ENCODE measurements around the gene NISCH. TPM values are rescaled to one million over a fixed set of nuclear protein-coding genes. Genes with fewer than 3 reads are reported as not detected.
A peak's percentile ranks its signal among the peaks of the same experiment; 100 is the strongest.

NISCH gene
- total RNA-seq, 1 experiment from 2014 or later, result 62.2 TPM

GRCh38 chr3:52456169-52456799 lies 880 bp downstream of the NISCH start:
- Mint-ChIP-seq H3K27me3 (ENCODE audit: insufficient read depth, unreplicated experiment) (no peaks in the 10 kb centered on the region), H3K4me3 (ENCODE audit: unreplicated experiment) (peak overlapping the region; percentile 88), H3K36me3 (ENCODE audit: insufficient read depth, unreplicated experiment) (peaks cover 27% of the 10 kb centered on the region), H3K27ac (ENCODE audit: unreplicated experiment) (peak overlapping the region; percentile 84), H3K9me3 (ENCODE audit: unreplicated experiment) (no peaks in the 10 kb centered on the region), H3K4me1 (ENCODE audit: low read depth, unreplicated experiment) (peaks cover 33% of the 10 kb centered on the region)
- no TSS peak for BruUV-seq (replicated peaks)
- ChIA-PET POLR2A (no interaction called here), CTCF (no interaction called here)
- Histone ChIP-seq H3K4me3 (ENCODE audit: low read depth, low read length) (peak overlapping the region; percentile 94), H3K9me3 (no peaks in the 10 kb centered on the region), H3K36me3 (ENCODE audit: control insufficient read depth, insufficient read depth, low read length) (no peaks in the 10 kb centered on the region; the same call in 1 of the 2 replicates), H3K27me3 (replicated peaks; ENCODE audit: control insufficient read depth, insufficient read depth, low read length) (no peaks in the 10 kb centered on the region), H3K4me1 (peaks cover 51% of the 10 kb centered on the region)
- intact Hi-C loops (cut with micrococcal nuclease; ENCODE audit: unreplicated experiment), result loop anchor here (10.0 kb wide), 1 partner anchor 79 kb away; the partner anchor contains the start of genes NT5DC2 and UQCC5
- no peak for DNase-seq
- TF ChIP-seq CTCF (IDR thresholded peaks at IDR 0.05; ENCODE audit: insufficient read depth in 1 of 2, low read depth in 1 of 2, low read length in 1 of 2, severe bottlenecking in 1 of 2, unreplicated experiment in 1 of 2), result no peak

- no TSS peak for BruUV-seq (replicated peaks)
- Mint-ChIP-seq H3K27me3 (ENCODE audit: insufficient read depth, unreplicated experiment) (no peaks in the 10 kb centered on the region), H3K4me3 (ENCODE audit: unreplicated experiment) (peak overlapping the region; percentile 88), H3K36me3 (ENCODE audit: insufficient read depth, unreplicated experiment) (peaks cover 27% of the 10 kb centered on the region), H3K9me3 (ENCODE audit: unreplicated experiment) (no peaks in the 10 kb centered on the region), H3K4me1 (ENCODE audit: low read depth, unreplicated experiment) (peaks cover 28% of the 10 kb centered on the region), H3K27ac (ENCODE audit: unreplicated experiment) (no peak overlapping the region)
- Histone ChIP-seq H3K4me1 (peaks cover 46% of the 10 kb centered on the region), H3K36me3 (ENCODE audit: control insufficient read depth, insufficient read depth, low read length) (no peaks in the 10 kb centered on the region; the same call in 1 of the 2 replicates), H3K9me3 (no peaks in the 10 kb centered on the region), H3K4me3 (ENCODE audit: low read depth, low read length) (peak overlapping the region; percentile 94), H3K27me3 (replicated peaks; ENCODE audit: control insufficient read depth, insufficient read depth, low read length) (no peaks in the 10 kb centered on the region)
- DNase-seq, result no peak
- POLR2A ChIA-PET, result no interaction called here
- no peak for TF ChIP-seq CTCF (IDR thresholded peaks at IDR 0.05; ENCODE audit: insufficient read depth in 1 of 2, low read depth in 1 of 2, low read length in 1 of 2, severe bottlenecking in 1 of 2, unreplicated experiment in 1 of 2)
- intact Hi-C loops (cut with micrococcal nuclease; ENCODE audit: unreplicated experiment), result loop anchor here (10.0 kb wide), 1 partner anchor 78 kb away; the partner anchor contains the start of genes NT5DC2 and UQCC5
- CTCF ChIA-PET, result interaction anchor here (0.8 kb wide), 1 partner anchor 34 kb away, joined by 3 read pairs; no protein-coding TSS in a partner anchor
Measured at GRCh38 chr3:52456800-52457183, 1.4 kb downstream of the NISCH start.

GRCh38 chr3:52458031-52458760 lies 2.8 kb downstream of the NISCH start:
- no TSS peak for BruUV-seq (replicated peaks)
- H3K4me3 ChIP-seq (ENCODE audit: low read depth, low read length), result no peak overlapping the region
- POLR2A ChIA-PET, result no interaction called here
- CTCF ChIA-PET, result no interaction called here
- Mint-ChIP-seq H3K4me1 (ENCODE audit: low read depth, unreplicated experiment) (peaks cover 24% of the 10 kb centered on the region), H3K27ac (ENCODE audit: unreplicated experiment) (no peak overlapping the region), H3K4me3 (ENCODE audit: unreplicated experiment) (no peak overlapping the region), H3K27me3 (ENCODE audit: insufficient read depth, unreplicated experiment) (no peaks in the 10 kb centered on the region), H3K9me3 (ENCODE audit: unreplicated experiment) (no peaks in the 10 kb centered on the region), H3K36me3 (ENCODE audit: insufficient read depth, unreplicated experiment) (peaks cover 29% of the 10 kb centered on the region)
- no peaks in the 10 kb centered on the region for H3K27me3 ChIP-seq (replicated peaks; ENCODE audit: control insufficient read depth, insufficient read depth, low read length)
- peaks cover 32% of the 10 kb centered on the region for H3K4me1 ChIP-seq
- H3K9me3 ChIP-seq, result no peaks in the 10 kb centered on the region
- TF ChIP-seq CTCF (IDR thresholded peaks at IDR 0.05; ENCODE audit: insufficient read depth in 1 of 2, low read depth in 1 of 2, low read length in 1 of 2, severe bottlenecking in 1 of 2, unreplicated experiment in 1 of 2), result no peak
- no peak for DNase-seq
- intact Hi-C loops (cut with micrococcal nuclease; ENCODE audit: unreplicated experiment), result loop anchor here (10.0 kb wide), 1 partner anchor 77 kb away; the partner anchor contains the start of genes NT5DC2 and UQCC5
- no peaks in the 10 kb centered on the region; the same call in 1 of the 2 replicates for H3K36me3 ChIP-seq (ENCODE audit: control insufficient read depth, insufficient read depth, low read length)
